NCI-H748 treated with DMSO at 0.1 percent for 48 hours (cell line): ENCODE data around the gene OLIG1.

Experiments used
- DNase-seq: peaks from one replicate; lab custom pipeline; 2025; lab: John Stamatoyannopoulos, UW

The OLIG1 gene

DNA sequence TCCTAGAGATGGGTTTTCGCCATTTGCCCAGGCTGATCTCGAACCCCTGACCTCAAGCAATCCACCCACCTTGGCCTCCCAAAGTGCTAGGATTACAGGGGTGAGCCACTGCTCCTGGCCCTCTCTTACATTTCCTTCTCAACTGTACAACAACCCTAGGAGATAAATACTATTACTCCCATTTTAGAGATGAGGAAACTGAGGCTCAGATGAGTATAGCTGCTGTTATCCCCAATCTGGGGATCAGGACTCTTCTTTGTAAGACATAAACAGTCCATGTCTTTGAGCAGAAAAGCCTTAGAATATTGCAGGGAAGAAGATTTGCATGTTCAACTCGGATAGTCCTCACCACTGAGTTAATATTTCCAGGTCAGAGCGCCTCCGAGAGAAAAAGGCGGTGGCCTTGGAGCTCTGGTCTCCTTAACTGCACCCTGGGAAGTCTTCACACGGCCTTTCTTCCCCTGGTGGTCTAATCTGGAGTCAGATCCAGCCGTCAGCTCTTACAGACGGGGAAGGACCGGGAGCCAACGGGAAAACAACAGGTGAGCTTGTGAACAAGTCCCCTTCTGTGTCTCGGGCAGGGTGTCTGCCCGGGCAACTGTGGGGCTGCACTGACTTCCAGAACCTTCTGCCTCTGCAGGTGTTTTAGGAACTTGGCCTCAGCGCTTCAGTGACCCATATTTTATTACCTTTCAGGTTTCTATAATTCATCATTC, 5.9 kb upstream of the OLIG1 start:
- no peak for DNase-seq

DNA sequence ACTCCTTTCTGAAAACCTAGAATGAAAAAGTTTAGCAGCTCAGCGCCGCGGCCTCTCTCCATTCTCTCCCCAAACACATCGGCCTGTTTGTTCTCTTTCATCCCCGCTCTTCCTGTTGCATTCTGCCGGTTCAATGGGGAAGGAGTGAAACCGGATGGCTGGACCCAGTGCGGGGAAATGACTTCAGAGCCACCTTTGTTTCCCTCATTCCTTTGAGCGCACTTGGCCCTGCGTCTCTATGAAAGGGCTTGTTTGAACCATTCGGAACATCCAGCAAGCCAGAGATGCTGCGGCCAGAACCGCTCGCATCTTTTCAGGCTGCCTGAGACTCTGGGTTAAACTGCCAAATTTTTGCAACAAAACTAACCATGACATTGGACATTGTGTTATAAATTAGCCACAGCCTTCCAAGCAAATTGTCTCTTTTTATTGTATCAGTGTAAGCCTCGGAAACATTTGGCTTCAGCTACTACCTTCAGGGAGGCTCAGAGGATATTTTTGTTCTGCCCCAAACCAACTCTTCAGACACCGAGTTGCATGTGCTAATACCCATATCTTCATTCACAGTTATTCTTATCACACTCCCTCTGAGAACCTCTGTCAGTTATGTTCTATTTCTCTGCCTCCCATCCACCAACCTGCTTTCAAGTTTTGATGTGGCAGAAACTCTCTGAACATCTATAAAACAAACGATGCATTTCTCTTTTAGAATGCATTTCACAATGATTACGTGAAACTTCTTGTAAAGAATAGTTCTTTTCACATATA, 5.1 kb upstream of the OLIG1 start:
- DNase-seq: no peak

DNA sequence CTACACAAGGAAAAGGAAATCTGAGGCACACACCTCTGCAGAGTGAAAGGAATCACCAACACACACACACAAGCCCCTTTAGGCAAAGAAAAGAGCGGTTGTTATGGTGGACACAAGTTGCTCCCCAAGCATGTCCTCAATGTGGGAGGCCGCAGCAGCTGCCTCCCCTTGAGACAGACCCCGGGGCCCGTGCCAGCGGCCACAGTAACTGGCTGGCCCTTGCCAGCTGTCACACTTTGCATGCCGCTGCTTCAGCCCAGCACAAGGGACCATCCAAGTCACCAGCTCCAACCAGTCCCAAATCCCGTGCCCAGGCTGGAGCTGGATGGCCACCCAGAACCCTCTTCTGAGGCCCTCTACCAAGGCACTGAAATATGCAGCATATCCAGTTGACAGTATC, 2.9 kb upstream of the OLIG1 start:
- DNase-seq: no peak

- DNase-seq: no peak
Observed at GRCh38 chr21:33067457-33067856, 2.5 kb upstream of the OLIG1 start.

DNA sequence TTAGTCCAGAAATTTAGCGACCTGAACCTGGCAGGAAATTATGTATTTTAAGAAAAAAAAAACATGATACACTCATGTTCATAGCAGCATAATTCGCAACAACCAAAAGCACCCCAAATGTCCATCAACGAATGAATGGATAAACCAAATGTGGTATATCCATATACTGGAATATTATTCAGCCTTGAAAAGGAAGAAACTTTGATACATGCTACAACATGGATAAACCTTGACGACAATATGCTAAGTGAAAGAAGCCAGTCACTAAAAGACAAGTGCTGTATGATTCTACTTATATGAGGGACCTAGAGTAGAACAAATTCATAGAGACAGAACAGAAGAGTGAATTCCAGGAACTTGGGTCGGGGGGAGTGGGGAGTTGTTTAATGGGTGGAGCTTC, 698 bp upstream of the OLIG1 start:
- DNase-seq: no peak

GRCh38 chr21:33069645-33069993, 322 bp upstream of the OLIG1 start:
- no peak for DNase-seq

DNA sequence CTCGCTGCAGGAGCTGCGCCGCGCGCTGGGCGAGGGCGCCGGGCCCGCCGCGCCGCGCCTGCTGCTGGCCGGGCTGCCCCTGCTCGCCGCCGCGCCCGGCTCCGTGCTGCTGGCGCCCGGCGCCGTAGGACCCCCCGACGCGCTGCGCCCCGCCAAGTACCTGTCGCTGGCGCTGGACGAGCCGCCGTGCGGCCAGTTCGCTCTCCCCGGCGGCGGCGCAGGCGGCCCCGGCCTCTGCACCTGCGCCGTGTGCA, 730 bp downstream of the OLIG1 start:
- DNase-seq: no peak

DNA sequence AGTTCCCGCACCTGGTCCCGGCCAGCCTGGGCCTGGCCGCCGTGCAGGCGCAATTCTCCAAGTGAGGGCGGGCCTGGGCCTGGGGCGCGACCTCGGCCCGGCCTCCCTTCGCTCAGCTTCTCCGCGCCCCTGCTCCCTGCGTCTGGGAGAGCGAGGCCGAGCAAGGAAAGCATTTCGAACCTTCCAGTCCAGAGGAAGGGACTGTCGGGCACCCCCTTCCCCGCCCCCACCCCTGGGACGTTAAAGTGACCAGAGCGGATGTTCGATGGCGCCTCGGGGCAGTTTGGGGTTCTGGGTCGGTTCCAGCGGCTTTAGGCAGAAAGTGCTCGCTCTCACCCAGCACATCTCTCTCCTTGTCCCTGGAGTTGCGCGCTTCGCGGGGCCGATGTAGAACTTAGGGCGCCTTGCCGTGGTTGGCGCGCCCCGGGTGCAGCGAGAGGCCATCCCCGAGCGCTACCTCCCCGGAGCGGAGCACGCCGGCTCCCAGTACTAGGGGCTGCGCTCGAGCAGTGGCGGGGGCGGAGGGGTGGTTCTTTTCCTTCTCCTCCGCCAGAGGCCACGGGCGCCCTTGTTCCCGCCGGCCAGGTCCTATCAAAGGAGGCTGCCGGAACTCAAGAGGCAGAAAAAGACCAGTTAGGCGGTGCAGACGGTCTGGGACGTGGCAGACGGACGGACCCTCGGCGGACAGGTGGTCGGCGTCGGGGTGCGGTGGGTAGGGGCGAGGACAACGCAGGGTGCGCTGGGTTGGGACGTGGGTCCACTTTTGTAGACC, 1.2 kb downstream of the OLIG1 start:
- peak; percentile 20 for DNase-seq

GRCh38 chr21:33071770-33072306, 1.9 kb downstream of the OLIG1 start:
- peak; percentile 18 for DNase-seq

DNA sequence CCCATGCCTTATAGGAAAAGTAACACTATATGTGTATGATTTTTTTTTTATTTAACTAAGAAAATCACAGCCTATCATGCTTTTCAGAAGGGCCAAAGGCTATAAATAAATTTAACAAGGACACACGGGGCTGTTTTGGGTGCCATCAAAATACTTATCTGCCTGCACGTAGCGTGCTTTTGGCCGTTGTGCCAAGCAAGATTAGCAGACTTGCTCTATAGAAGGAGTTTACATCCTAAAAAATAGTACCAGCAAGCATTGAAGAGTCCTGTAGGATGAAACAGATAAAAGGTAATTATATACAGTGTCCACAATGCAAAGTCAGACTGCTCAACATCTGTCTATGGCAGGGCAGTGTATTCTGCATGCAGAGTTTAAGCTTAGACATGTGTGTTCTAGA, 3.7 kb downstream of the OLIG1 start:
- DNase-seq: no peak

DNA sequence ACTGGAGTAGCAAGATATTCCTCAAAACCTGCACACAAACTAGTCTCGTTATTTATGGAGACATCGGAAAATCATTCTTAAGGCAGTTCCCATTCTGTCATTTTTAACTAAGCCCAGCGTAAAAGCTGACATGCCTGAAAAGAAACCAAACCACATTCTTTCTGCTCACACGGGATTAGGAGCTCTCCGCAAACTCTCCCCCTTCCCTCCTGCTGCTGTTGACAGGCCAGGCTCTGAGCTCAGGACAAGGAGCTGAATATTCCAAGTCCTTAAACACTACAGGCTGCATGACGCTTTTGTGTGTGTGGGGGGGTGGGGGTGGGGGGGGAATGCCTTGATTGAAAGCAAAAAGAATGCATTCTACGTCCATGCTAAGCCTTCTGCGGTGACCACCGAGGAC, 5.2 kb downstream of the OLIG1 start:
- no peak for DNase-seq

GRCh38 chr21:33075596-33076195, 5.8 kb downstream of the OLIG1 start:
- no peak for DNase-seq

GRCh38 chr21:33076600-33077329, 6.8 kb downstream of the OLIG1 start:
- DNase-seq: no peak

DNA sequence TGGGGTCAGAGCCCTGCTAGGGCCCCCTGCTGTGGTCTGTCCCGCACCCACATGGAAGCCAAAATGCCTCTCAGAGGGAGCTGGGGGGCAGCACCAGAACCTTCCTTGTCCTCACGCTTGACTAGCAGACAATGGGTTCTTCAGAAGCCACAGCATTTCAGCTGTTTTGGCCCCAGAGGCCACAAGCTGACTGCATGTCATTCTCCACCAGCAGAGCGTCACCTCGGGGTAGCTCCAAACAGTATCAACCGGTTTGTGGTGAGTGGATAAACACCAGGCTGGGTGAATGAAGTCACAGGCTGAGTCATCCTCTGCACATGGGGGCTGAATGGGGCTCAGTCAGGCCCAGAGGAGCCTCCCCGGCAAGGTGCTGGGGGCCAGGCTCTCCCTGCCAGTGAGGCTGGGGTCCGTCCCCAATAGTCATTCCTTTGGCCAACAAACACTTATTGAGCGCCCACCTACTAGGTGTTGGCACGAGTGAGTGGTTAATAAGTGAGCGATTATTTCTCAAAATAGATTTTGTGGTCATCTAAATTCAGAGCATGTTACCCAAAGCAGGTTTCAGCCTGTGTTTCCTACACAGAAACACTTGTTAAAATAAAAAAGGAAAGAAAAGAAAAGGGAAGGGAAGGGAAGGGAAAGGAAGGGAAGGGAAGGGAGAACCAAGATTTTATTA, 9.1 kb downstream of the OLIG1 start:
- DNase-seq: no peak

- no peak for DNase-seq
Observed at GRCh38 chr21:33080376-33080775, 10.4 kb downstream of the OLIG1 start.

- DNase-seq: no peak
Observed at GRCh38 chr21:33080776-33081175, 10.8 kb downstream of the OLIG1 start.

GRCh38 chr21:33088384-33088783, 18.4 kb downstream of the OLIG1 start:
- DNase-seq: no peak

DNA sequence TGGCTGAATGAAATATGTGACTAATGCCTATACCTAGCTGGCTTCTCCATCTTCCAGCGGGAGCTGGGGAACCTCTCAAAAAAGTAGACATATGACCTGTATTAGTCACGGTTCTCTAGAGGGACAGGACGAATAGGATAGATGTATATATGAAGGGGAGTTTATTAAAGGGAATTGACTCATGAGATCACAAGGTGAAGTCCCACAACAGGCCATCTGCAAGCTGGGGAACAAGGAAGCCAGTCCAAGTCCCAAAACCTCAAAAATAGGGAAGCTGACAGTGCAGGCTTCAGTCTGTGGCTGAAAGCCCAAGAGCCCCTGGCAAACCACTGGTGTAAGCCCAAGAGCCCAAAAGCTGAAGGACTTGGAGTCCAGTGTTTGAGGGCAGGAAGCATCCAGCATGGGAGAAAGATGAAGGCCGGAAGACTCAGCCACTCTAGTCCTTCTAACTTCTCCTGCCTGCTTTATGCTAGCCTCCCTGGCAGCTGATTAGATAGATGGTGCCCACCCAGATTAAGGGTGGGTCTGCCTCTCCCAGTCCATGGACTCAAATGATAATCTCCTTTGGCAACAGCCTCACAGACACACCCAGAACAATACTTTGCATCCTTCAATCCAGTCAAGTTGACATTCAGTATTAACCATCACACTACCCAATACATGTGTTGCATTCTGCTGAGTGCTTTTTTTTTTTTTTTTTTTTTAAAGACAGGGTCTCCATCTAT, 19.6 kb downstream of the OLIG1 start:
- no peak for DNase-seq

GRCh38 chr21:33096426-33096825, 26.5 kb downstream of the OLIG1 start:
- no peak for DNase-seq

DNA sequence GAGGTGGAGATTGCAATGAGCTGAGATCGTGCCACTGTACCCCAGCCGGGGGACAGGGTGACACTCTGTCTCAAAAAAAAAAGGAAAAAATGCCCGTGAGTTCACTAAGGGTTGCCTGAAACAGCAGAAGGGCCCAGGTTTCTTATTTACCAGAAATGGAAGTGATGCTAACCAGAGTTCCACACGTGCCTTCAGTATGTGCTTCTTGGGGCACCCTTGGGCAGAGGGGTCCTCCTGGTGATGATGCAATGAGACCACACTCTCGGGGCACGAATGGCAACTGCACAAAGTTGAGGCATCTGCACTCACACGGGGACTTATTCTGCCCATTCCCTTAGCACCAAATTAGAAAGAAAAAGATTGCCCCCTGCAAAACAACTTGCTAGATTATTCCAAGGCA, 29.2 kb downstream of the OLIG1 start:
- no peak for DNase-seq
